ENCODE data around the gene ISG20.

ISG20 gene

GRCh38 chr15:88651136-88651732 lies 12.4 kb downstream of the ISG20 start:
- TF ChIP-seq Cebpa-rat (IDR thresholded peaks at IDR 0.05) = no peak
- Histone ChIP-seq H3K9me3 (no peaks in the 10 kb centered on the region), H3K9ac (no peak overlapping the region), H3K4me1 (peaks cover 31% of the 10 kb centered on the region), H3K4me3 (no peak overlapping the region), H3K27ac (no peak overlapping the region), H3K27me3 (no peaks in the 10 kb centered on the region), H4K20me1 (0 out of 2 replicates have a peak, but pooled peaks cover 16% of the 10 kb centered on the region), H3K4me2 (no peak overlapping the region), H3K36me3 (no peaks in the 10 kb centered on the region; the same call in 1 of the 2 replicates)

GRCh38 chr15:88651971-88652370 lies 13.2 kb downstream of the ISG20 start:
- no peaks in the 10 kb centered on the region; the same call in 1 of the 2 replicates for H3K36me3 ChIP-seq
- TF ChIP-seq Cebpa-rat (IDR thresholded peaks at IDR 0.05) = no peak

GRCh38 chr15:88652456-88653199 lies 13.8 kb downstream of the ISG20 start:
- no peak overlapping the region for H3K4me2 ChIP-seq
- H3K27me3 ChIP-seq = no peaks in the 10 kb centered on the region
- H3K4me3 ChIP-seq = no peak overlapping the region
- no peak for TF ChIP-seq Cebpa-rat (IDR thresholded peaks at IDR 0.05)
- 0 out of 2 replicates have a peak, but pooled peaks cover 16% of the 10 kb centered on the region for H4K20me1 ChIP-seq
- H3K9ac ChIP-seq = no peak overlapping the region
- H3K36me3 ChIP-seq = no peaks in the 10 kb centered on the region; the same call in 1 of the 2 replicates
- no peak overlapping the region for H3K27ac ChIP-seq
- no peaks in the 10 kb centered on the region for H3K9me3 ChIP-seq
- H3K4me1 ChIP-seq = peaks cover 23% of the 10 kb centered on the region

More at GRCh38 chr15:88651971-88652370, 13.2 kb downstream of the ISG20 start:
- no peaks in the 10 kb centered on the region for H3K9me3 ChIP-seq
- no peak overlapping the region for H3K27ac ChIP-seq
- H3K4me3 ChIP-seq = no peak overlapping the region
- H4K20me1 ChIP-seq = 0 out of 2 replicates have a peak, but pooled peaks cover 16% of the 10 kb centered on the region
- H3K4me1 ChIP-seq = peaks cover 30% of the 10 kb centered on the region
- no peaks in the 10 kb centered on the region for H3K27me3 ChIP-seq
- no peak overlapping the region for H3K4me2 ChIP-seq
- no peak overlapping the region for H3K9ac ChIP-seq

DNA sequence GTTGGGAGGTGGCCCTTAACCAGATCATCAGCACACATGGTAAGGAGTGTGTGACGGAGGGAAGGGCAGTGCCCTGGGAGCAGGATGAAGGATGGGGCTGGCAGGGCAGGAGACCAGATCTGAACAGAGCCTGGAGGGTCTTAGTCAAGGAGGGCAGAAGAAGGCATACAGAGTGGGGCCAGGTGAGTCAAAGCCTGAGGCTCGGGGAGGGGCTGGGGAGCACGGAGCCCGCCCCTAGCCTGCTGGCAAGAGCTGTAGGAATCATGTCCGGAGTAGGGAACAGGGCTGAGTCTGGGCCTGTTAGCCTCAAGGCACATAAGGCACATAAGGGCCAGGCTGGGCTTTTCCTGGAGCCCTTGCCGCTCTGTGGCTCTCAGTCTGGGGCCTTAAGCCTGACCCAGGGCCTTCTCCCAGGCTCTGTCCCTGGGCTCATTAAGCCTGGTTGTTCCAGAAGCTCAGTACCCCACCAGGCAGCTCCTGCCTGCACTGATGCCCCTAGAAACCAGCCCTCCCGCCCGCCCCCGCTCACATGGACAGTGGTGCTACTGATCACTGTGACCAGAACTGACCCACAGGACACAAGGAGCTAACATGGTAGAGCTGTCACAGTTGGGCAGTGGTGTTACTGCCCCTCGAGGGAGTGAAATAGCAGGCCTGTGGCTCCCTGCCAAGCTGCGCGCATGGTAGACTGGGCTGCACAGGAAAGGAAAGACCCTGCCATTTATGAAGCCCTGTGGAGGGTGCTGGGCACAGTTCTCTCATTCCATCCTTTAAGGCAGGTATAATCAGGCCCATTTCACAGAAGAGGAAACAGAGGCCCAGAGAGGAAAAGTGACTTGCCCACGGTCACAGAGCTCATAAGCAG lies 14.6 kb downstream of the ISG20 start:
- no peak overlapping the region for H3K9ac ChIP-seq
- no peak for TF ChIP-seq Cebpa-rat (IDR thresholded peaks at IDR 0.05)
- no peaks in the 10 kb centered on the region for H3K9me3 ChIP-seq
- no peaks in the 10 kb centered on the region; the same call in 1 of the 2 replicates for H3K36me3 ChIP-seq
- H3K4me3 ChIP-seq = no peak overlapping the region
- peaks cover 15% of the 10 kb centered on the region; the same call in 1 of the 2 replicates for H3K4me1 ChIP-seq
- no peak overlapping the region for H3K4me2 ChIP-seq
- H3K27me3 ChIP-seq = no peaks in the 10 kb centered on the region
- no peak overlapping the region for H3K27ac ChIP-seq
- H4K20me1 ChIP-seq = 0 out of 2 replicates have a peak, but pooled peaks cover 16% of the 10 kb centered on the region

GRCh38 chr15:88654430-88655102 lies 15.8 kb downstream of the ISG20 start:
- H4K20me1 ChIP-seq = 0 out of 2 replicates have a peak, but pooled peaks cover 10% of the 10 kb centered on the region
- no peak overlapping the region for H3K4me3 ChIP-seq
- no peak for TF ChIP-seq Cebpa-rat (IDR thresholded peaks at IDR 0.05)
- H3K36me3 ChIP-seq = no peaks in the 10 kb centered on the region; the same call in 1 of the 2 replicates
- no peak overlapping the region for H3K27ac ChIP-seq
- no peak overlapping the region for H3K9ac ChIP-seq
- no peaks in the 10 kb centered on the region for H3K9me3 ChIP-seq
- no peaks in the 10 kb centered on the region for H3K27me3 ChIP-seq
- no peak overlapping the region for H3K4me2 ChIP-seq
- peaks cover 6% of the 10 kb centered on the region; the same call in 1 of the 2 replicates for H3K4me1 ChIP-seq

GRCh38 chr15:88655103-88655553 lies 16.3 kb downstream of the ISG20 start:
- no peak overlapping the region for H3K4me2 ChIP-seq
- H3K9me3 ChIP-seq = no peaks in the 10 kb centered on the region
- H3K36me3 ChIP-seq = no peaks in the 10 kb centered on the region; the same call in 1 of the 2 replicates
- H3K4me1 ChIP-seq = peaks cover 4% of the 10 kb centered on the region; the same call in 1 of the 2 replicates
- H3K4me3 ChIP-seq = no peak overlapping the region
- no peak overlapping the region for H3K27ac ChIP-seq
- no peak overlapping the region for H3K9ac ChIP-seq
- H3K27me3 ChIP-seq = no peaks in the 10 kb centered on the region
- TF ChIP-seq Cebpa-rat (IDR thresholded peaks at IDR 0.05) = no peak
- 0 out of 2 replicates have a peak, but pooled peaks cover 5% of the 10 kb centered on the region for H4K20me1 ChIP-seq

DNA sequence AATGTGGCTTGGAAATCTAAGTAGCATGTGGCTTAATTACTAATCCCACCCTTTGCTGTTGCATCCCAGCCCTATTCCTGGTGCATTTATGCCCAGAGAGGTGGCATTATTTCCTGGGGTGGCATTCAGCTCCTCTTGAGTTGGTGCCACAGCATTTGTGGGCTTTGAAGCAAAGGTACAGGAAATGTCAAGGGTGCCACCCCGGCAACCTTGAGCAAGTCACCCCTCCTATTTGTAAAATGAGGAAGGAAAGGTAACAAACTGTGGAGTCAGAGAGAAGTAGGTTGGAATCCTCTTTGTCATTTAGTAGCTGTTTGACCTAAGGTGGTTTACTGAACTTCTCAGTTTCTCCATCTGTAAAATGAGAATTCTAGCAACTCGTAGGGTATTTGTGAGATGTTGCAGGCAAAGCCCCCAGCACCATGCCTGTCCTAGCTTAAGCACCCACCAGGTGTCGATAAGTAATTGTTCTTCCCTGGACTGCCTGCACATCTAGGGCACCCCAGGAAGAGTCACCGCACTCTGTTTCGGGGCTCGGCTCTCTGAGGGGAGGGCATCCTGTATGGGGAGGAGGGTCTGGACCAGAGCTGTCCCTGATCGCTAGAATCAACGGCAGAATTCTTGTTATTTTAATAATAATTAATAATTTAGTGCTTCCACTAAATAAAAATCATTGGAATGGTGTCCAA lies 17.1 kb downstream of the ISG20 start:
- Histone ChIP-seq H3K27ac (no peak overlapping the region), H3K9me3 (no peaks in the 10 kb centered on the region), H3K27me3 (no peaks in the 10 kb centered on the region), H3K4me3 (no peak overlapping the region), H3K4me2 (no peak overlapping the region), H4K20me1 (0 out of 2 replicates have a peak, but pooled peaks cover 5% of the 10 kb centered on the region), H3K36me3 (no peaks in the 10 kb centered on the region; the same call in 1 of the 2 replicates), H3K9ac (no peak overlapping the region), H3K4me1 (peaks cover 4% of the 10 kb centered on the region; the same call in 1 of the 2 replicates)
- TF ChIP-seq Cebpa-rat (IDR thresholded peaks at IDR 0.05) = no peak

GRCh38 chr15:88656760-88657221 lies 18.0 kb downstream of the ISG20 start:
- H3K27me3 ChIP-seq = no peaks in the 10 kb centered on the region
- no peak overlapping the region for H3K9ac ChIP-seq
- H3K4me1 ChIP-seq = peaks cover 4% of the 10 kb centered on the region; the same call in 1 of the 2 replicates
- no peak overlapping the region for H3K4me3 ChIP-seq
- no peaks in the 10 kb centered on the region for H3K9me3 ChIP-seq
- TF ChIP-seq Cebpa-rat (IDR thresholded peaks at IDR 0.05) = no peak
- H3K4me2 ChIP-seq = no peak overlapping the region
- no peaks in the 10 kb centered on the region; the same call in 1 of the 2 replicates for H3K36me3 ChIP-seq
- no peak overlapping the region for H3K27ac ChIP-seq
- 0 out of 2 replicates have a peak, but pooled peaks cover 1% of the 10 kb centered on the region for H4K20me1 ChIP-seq
